DND-41 (cell line): ENCODE measurements around the gene HPCAL1.

Experiments used
- ATAC-seq: fragments of 200-7000 bp; cut with Tn5 transposase; 3 replicates; pipeline ENCODE4 v1.9.1; 2021; ENCODE audit warnings: low read depth; ENCODE audit not compliant: insufficient read depth
- DNase-seq: peaks from one replicate; pipeline ENCODE4 v3.0.0-alpha.2; 2020
- H2AFZ ChIP-seq: 2 replicates; pipeline ENCODE4 v1.6.0; 2012; ENCODE audit warnings: low read depth, low read length
- H3K27ac ChIP-seq: 2 replicates; pipeline ENCODE4 v1.5.1; 2012; ENCODE audit warnings: low read length, inconsistent platforms
- H3K27me3 ChIP-seq: fragments of 200-600 bp; sonication (generic); 2 replicates; pipeline ENCODE4 v1.6.0; 2012; ENCODE audit warnings: low read length, mild to moderate bottlenecking, inconsistent platforms; ENCODE audit not compliant: insufficient read depth, poor library complexity
- H3K36me3 ChIP-seq: 2 replicates; pipeline ENCODE4 v1.5.1; 2012; ENCODE audit warnings: low read length, inconsistent platforms; ENCODE audit not compliant: insufficient read depth
- H3K4me1 ChIP-seq: 2 replicates; pipeline ENCODE4 v1.5.1; 2012; ENCODE audit warnings: mild to moderate bottlenecking, low read length; ENCODE audit not compliant: insufficient read depth
- H3K4me2 ChIP-seq: 2 replicates; pipeline ENCODE4 v1.6.0; 2012; ENCODE audit warnings: mild to moderate bottlenecking, moderate library complexity, low read length, inconsistent platforms; ENCODE audit not compliant: insufficient read depth
- H3K4me3 ChIP-seq, 2 experiments: fragments of 200-600 bp in 1 of 2; shearing (Covaris generic) in 1 of 2; 2 replicates each; pipeline ENCODE4 v1.5.1; 2012 to 2016; ENCODE audit warnings: inconsistent platforms in 2 of 2, low read length in 2 of 2, mild to moderate bottlenecking in 2 of 2, low read depth in 1 of 2, moderate library complexity in 1 of 2
- H3K79me2 ChIP-seq: 2 replicates; pipeline ENCODE4 v1.6.0; 2012; ENCODE audit warnings: low read length, inconsistent platforms; ENCODE audit not compliant: insufficient read depth
- H3K9ac ChIP-seq: 2 replicates; pipeline ENCODE4 v1.6.0; 2012; ENCODE audit warnings: low read depth, mild to moderate bottlenecking, inconsistent platforms, low read length, moderate library complexity
- H3K9me3 ChIP-seq: 2 replicates; pipeline ENCODE4 v1.5.1; 2012; ENCODE audit warnings: low read length, moderate library complexity, mild to moderate bottlenecking, inconsistent platforms; ENCODE audit not compliant: insufficient read depth, severe bottlenecking
- H4K20me1 ChIP-seq: 2 replicates; pipeline ENCODE4 v1.6.0; 2012; ENCODE audit warnings: low read length; ENCODE audit not compliant: insufficient read depth
- EZH2 ChIP-seq: IDR thresholded peaks from 3 replicates; pipeline ENCODE4 v1.6.1; 2012; ENCODE audit warnings: borderline replicate concordance, low read depth, mild to moderate bottlenecking, moderate library complexity, low read length, inconsistent platforms; ENCODE audit not compliant: severe bottlenecking
- TF ChIP-seq, protein P1 (sequence below): IDR thresholded peaks from 2 replicates; pipeline ENCODE4 v1.5.1; 2012; ENCODE audit warnings: borderline replicate concordance, low read length, moderate library complexity, mild to moderate bottlenecking; ENCODE audit not compliant: poor library complexity, severe bottlenecking; ENCODE audit errors: extremely low read depth

Gene HPCAL1

DNA sequence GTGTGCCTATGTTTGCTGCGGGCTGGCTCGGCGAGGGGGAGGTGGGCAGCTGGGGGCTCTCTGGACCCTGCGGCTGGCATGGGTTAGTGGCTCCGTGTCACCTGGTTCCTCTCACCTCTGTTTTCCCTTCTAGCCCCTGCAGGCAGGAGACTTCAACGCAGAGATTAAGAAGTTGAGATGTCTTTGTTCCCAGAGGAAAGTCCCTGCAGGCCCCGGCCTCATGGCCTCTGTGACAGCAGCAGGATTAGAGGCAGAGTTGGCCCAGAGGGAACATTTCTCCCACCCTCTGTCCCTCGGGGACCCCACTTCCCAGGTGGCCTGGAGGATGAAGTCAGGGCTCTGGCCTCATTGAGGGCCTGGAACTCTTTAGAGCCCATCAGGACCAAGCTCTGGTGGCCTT, 56.5 kb downstream of the HPCAL1 start:
- H3K36me3 ChIP-seq: no peaks in the 10 kb centered on the region

DNA sequence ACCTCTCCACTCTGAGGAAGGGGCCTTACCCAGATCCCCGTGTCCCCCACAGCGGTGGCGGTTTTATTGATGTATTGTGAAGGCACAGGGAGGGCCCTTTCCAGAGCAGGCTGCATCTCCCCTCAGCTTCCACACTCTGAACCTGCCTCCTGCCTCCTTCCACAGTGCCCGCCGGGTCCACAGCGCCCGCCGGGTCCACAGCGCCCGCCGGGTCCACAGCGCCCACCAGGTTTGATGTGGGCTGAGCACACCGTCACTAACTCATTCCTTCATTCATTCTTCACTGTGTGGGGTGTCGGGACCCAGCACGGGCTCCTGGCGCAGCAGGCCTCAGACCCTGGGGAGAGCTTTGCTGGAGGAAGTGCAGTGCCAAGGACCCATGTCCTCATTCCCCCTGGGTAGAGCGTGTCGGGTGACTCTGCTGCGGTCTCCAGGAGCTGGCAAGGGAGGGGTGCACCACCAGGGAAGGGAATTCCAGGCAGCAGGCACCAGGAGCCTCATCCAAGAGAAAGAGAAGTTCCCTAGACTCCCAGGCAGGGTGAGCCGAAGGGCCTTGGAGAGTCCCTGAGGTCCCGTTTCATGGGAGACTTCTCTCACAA, 57.1 kb downstream of the HPCAL1 start:
- no peak for ATAC-seq
- Histone ChIP-seq H3K9me3 (no peaks in the 10 kb centered on the region), H3K4me2 (no peak overlapping the region), H3K36me3 (no peaks in the 10 kb centered on the region), H3K9ac (no peak overlapping the region), H4K20me1 (peaks cover 25% of the 10 kb centered on the region), H3K4me3 (no peak overlapping the region), H3K27me3 (no peaks in the 10 kb centered on the region), H3K4me1 (no peaks in the 10 kb centered on the region), H3K27ac (no peak overlapping the region), H3K79me2 (no peaks in the 10 kb centered on the region), H2AFZ (no peak overlapping the region)
- DNase-seq: no peak
- TF ChIP-seq, protein P1, sequence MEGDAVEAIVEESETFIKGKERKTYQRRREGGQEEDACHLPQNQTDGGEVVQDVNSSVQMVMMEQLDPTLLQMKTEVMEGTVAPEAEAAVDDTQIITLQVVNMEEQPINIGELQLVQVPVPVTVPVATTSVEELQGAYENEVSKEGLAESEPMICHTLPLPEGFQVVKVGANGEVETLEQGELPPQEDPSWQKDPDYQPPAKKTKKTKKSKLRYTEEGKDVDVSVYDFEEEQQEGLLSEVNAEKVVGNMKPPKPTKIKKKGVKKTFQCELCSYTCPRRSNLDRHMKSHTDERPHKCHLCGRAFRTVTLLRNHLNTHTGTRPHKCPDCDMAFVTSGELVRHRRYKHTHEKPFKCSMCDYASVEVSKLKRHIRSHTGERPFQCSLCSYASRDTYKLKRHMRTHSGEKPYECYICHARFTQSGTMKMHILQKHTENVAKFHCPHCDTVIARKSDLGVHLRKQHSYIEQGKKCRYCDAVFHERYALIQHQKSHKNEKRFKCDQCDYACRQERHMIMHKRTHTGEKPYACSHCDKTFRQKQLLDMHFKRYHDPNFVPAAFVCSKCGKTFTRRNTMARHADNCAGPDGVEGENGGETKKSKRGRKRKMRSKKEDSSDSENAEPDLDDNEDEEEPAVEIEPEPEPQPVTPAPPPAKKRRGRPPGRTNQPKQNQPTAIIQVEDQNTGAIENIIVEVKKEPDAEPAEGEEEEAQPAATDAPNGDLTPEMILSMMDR: no peak
- TF ChIP-seq EZH2: no peak

More for the DNA sequence above, 56.5 kb downstream of the HPCAL1 start:
- ATAC-seq (no peak), DNase-seq (no peak)
- Histone ChIP-seq H2AFZ (no peak overlapping the region), H3K4me3 (no peak overlapping the region), H3K9me3 (no peaks in the 10 kb centered on the region), H3K4me1 (no peaks in the 10 kb centered on the region), H3K27me3 (no peaks in the 10 kb centered on the region), H4K20me1 (peaks cover 25% of the 10 kb centered on the region), H3K9ac (no peak overlapping the region), H3K4me2 (no peak overlapping the region), H3K79me2 (no peaks in the 10 kb centered on the region), H3K27ac (no peak overlapping the region)
- TF ChIP-seq, protein P1: no peak
- no peak for TF ChIP-seq EZH2

DNA sequence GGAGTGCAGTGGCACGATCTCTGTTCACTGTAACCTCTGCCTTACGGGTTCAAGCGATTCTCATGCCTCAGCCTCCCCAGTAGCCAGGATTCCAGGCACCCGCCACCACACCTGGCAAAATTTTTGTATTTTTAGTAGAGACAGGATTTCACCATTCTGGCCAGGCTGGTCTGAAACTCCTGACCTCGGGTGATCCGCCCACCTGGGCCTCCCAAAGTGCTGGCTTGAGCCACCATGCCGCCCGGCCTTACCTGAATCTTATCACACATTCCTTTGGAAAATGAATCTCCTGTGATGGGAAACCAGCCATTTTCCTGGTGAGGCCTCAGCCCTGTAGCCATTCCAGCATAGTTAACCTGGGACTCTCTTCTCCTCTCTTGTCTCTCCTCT, 57.8 kb downstream of the HPCAL1 start:
- Histone ChIP-seq H3K4me1 (no peaks in the 10 kb centered on the region), H3K9me3 (no peaks in the 10 kb centered on the region), H3K27ac (no peak overlapping the region), H3K4me2 (no peak overlapping the region), H3K79me2 (no peaks in the 10 kb centered on the region), H3K4me3 (no peak overlapping the region), H3K27me3 (no peaks in the 10 kb centered on the region), H3K36me3 (no peaks in the 10 kb centered on the region), H4K20me1 (peaks cover 24% of the 10 kb centered on the region), H2AFZ (no peak overlapping the region), H3K9ac (no peak overlapping the region)
- DNase-seq: no peak
- no peak for ATAC-seq
- no peak for TF ChIP-seq EZH2
- TF ChIP-seq, protein P1: no peak
